K562 (cell line): ENCODE results near the gene RCOR1.

ENCODE experiments used
- CC2D1A ChIP-seq: fragments of 450-650 bp; IDR thresholded peaks from 2 replicates; pipeline ENCODE4 v1.6.1; 2017; ENCODE audit warnings: mild to moderate bottlenecking
- CREB1 ChIP-seq, 2 experiments: sonication (generic) in 1 of 2; formaldehyde crosslinking in 1 of 2; IDR thresholded peaks; 2 replicates each; pipeline versions ENCODE4 v1.6.1 to v1.8.0; 2012 to 2022; ENCODE audit warnings: inconsistent platforms in 1 of 2, mild to moderate bottlenecking in 1 of 2, missing genetic modification reagents in 1 of 2, moderate library complexity in 1 of 2
- EZH2 ChIP-seq: IDR thresholded peaks from 2 replicates; pipeline ENCODE4 v1.6.1; 2012; ENCODE audit warnings: low read depth, mild to moderate bottlenecking, inconsistent platforms, low read length, borderline replicate concordance
- JUN ChIP-seq, 2 experiments: sonication (generic) in 1 of 2; formaldehyde crosslinking in 1 of 2; IDR thresholded peaks; 2 replicates each; pipeline versions ENCODE4 v1.6.1 to v1.8.0; 2012 to 2022; ENCODE audit warnings: borderline replicate concordance in 2 of 2, mild to moderate bottlenecking in 2 of 2, improper control_type of control experiment in 1 of 2, low read depth in 1 of 2, low read length in 1 of 2, missing genetic modification reagents in 1 of 2
- MXI1 ChIP-seq: IDR thresholded peaks from 2 replicates; pipeline ENCODE4 v1.6.1; 2011; ENCODE audit warnings: low read depth, mild to moderate bottlenecking, improper control_type of control experiment, low read length
- POLR2A ChIP-seq: fragments of 450-650 bp; conservative IDR thresholded peaks from 2 replicates; pipeline ENCODE4 v1.6.1; 2016
- SPI1 ChIP-seq: IDR thresholded peaks from 2 replicates; pipeline ENCODE4 v1.6.1; 2011; ENCODE audit warnings: low read depth, low read length, control low read depth, borderline replicate concordance
- ZBTB40 ChIP-seq, 2 experiments: fragments of 450-650 bp in 1 of 2; sonication (generic) in 1 of 2; formaldehyde crosslinking in 1 of 2; IDR thresholded peaks; 2 replicates each; pipeline versions ENCODE4 v1.7.1 to v1.9.0; 2016 to 2022; ENCODE audit warnings: inconsistent platforms in 1 of 2, mild to moderate bottlenecking in 1 of 2, missing genetic modification reagents in 1 of 2
- TF ChIP-seq, protein P1 (sequence below): fragments of 250-450 bp; sonication (Bioruptor Pico); IDR thresholded peaks from 2 replicates; pipeline ENCODE4 v1.5.0; 2020; ENCODE audit warnings: mild to moderate bottlenecking, borderline replicate concordance
- TF ChIP-seq, protein P2 (sequence below): fragments of 200-800 bp; sonication (Bioruptor generic); IDR thresholded peaks from 2 replicates; pipeline ENCODE4 v1.6.1; 2017; ENCODE audit warnings: missing genetic modification characterization, missing compliant biosample characterization
- TF ChIP-seq, protein P3 (sequence below), 2 experiments: fragments of 450-650 bp in 1 of 2; IDR thresholded peaks; 2 replicates each; pipeline ENCODE4 v1.6.1; 2011 to 2017; ENCODE audit warnings: low read depth in 2 of 2, antibody characterized with exemption in 1 of 2, borderline replicate concordance in 1 of 2, low read length in 1 of 2, mild to moderate bottlenecking in 1 of 2, mixed read lengths in 1 of 2; ENCODE audit not compliant: control insufficient read depth in 1 of 2

GRCh38 chr14:102668291-102668873 lies 75.9 kb downstream of the RCOR1 start:
- TF ChIP-seq CREB1 (IDR thresholded peaks at IDR 0.05) (no peak), CREB1 (CRISPR knock-in tag; IDR thresholded peaks at IDR 0.05) (no peak), SPI1 (no peak), JUN (IDR thresholded peaks at IDR 0.05; ENCODE audit: borderline replicate concordance, low read depth, low read length) (no peak), JUN (CRISPR knock-in tag; IDR thresholded peaks at IDR 0.05; ENCODE audit: borderline replicate concordance) (no peak), POLR2A (no peak), CC2D1A (no peak), MXI1 (no peak), EZH2 (no peak), ZBTB40 (IDR thresholded peaks at IDR 0.05) (no peak), ZBTB40 (CRISPR knock-in tag; IDR thresholded peaks at IDR 0.05) (no peak)
- TF ChIP-seq, protein P1, sequence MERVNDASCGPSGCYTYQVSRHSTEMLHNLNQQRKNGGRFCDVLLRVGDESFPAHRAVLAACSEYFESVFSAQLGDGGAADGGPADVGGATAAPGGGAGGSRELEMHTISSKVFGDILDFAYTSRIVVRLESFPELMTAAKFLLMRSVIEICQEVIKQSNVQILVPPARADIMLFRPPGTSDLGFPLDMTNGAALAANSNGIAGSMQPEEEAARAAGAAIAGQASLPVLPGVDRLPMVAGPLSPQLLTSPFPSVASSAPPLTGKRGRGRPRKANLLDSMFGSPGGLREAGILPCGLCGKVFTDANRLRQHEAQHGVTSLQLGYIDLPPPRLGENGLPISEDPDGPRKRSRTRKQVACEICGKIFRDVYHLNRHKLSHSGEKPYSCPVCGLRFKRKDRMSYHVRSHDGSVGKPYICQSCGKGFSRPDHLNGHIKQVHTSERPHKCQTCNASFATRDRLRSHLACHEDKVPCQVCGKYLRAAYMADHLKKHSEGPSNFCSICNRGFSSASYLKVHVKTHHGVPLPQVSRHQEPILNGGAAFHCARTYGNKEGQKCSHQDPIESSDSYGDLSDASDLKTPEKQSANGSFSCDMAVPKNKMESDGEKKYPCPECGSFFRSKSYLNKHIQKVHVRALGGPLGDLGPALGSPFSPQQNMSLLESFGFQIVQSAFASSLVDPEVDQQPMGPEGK = no peak
- TF ChIP-seq, protein P2, sequence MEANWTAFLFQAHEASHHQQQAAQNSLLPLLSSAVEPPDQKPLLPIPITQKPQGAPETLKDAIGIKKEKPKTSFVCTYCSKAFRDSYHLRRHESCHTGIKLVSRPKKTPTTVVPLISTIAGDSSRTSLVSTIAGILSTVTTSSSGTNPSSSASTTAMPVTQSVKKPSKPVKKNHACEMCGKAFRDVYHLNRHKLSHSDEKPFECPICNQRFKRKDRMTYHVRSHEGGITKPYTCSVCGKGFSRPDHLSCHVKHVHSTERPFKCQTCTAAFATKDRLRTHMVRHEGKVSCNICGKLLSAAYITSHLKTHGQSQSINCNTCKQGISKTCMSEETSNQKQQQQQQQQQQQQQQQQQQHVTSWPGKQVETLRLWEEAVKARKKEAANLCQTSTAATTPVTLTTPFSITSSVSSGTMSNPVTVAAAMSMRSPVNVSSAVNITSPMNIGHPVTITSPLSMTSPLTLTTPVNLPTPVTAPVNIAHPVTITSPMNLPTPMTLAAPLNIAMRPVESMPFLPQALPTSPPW = no peak
- TF ChIP-seq, protein P3, sequence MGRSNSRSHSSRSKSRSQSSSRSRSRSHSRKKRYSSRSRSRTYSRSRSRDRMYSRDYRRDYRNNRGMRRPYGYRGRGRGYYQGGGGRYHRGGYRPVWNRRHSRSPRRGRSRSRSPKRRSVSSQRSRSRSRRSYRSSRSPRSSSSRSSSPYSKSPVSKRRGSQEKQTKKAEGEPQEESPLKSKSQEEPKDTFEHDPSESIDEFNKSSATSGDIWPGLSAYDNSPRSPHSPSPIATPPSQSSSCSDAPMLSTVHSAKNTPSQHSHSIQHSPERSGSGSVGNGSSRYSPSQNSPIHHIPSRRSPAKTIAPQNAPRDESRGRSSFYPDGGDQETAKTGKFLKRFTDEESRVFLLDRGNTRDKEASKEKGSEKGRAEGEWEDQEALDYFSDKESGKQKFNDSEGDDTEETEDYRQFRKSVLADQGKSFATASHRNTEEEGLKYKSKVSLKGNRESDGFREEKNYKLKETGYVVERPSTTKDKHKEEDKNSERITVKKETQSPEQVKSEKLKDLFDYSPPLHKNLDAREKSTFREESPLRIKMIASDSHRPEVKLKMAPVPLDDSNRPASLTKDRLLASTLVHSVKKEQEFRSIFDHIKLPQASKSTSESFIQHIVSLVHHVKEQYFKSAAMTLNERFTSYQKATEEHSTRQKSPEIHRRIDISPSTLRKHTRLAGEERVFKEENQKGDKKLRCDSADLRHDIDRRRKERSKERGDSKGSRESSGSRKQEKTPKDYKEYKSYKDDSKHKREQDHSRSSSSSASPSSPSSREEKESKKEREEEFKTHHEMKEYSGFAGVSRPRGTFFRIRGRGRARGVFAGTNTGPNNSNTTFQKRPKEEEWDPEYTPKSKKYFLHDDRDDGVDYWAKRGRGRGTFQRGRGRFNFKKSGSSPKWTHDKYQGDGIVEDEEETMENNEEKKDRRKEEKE (IDR thresholded peaks at IDR 0.05; ENCODE audit: borderline replicate concordance in 1 of 2, control insufficient read depth in 1 of 2, low read depth in 2 of 2, low read length in 1 of 2) = no peak
